Endothelial cell (in vitro differentiated cells): ENCODE data around the gene ITGB2. TPM values are rescaled to one million over a fixed set of nuclear protein-coding genes. Genes with fewer than 3 reads are reported as not detected.

Source experiments
- DNase-seq: peaks from one replicate; pipeline ENCODE4 v3.0.0; 2021; ENCODE audit warnings: low spot score
- H3K27ac Mint-ChIP-seq: one replicate; pipeline ENCODE4 v1.8.0; 2021; ENCODE audit warnings: mixed read lengths, inconsistent platforms; ENCODE audit not compliant: unreplicated experiment
- H3K27me3 Mint-ChIP-seq: one replicate; pipeline ENCODE4 v1.8.0; 2021; ENCODE audit warnings: mild to moderate bottlenecking, moderate library complexity, mixed read lengths, inconsistent platforms; ENCODE audit not compliant: unreplicated experiment
- H3K36me3 Mint-ChIP-seq: one replicate; pipeline ENCODE4 v1.8.0; 2021; ENCODE audit warnings: mild to moderate bottlenecking, low read depth, mixed read lengths, inconsistent platforms; ENCODE audit not compliant: unreplicated experiment
- H3K4me1 Mint-ChIP-seq: one replicate; pipeline ENCODE4 v1.8.0; 2021; ENCODE audit warnings: mild to moderate bottlenecking, mixed read lengths, inconsistent platforms; ENCODE audit not compliant: unreplicated experiment
- H3K4me3 Mint-ChIP-seq: one replicate; pipeline ENCODE4 v1.8.0; 2021; ENCODE audit warnings: mild to moderate bottlenecking, mixed read lengths, inconsistent platforms; ENCODE audit not compliant: unreplicated experiment
- H3K9me3 Mint-ChIP-seq: one replicate; pipeline ENCODE4 v1.8.0; 2021; ENCODE audit warnings: mixed read lengths, inconsistent platforms; ENCODE audit not compliant: unreplicated experiment
- total RNA-seq: library from RNA; stranded (reverse); fragmentation: NEBNext Ultra II Directional; extraction: Animal tissue kit (Norgen Biotek cat#: 25700); gene quantifications from one replicate; pipeline ENCODE4 v1.2.1, GENCODE V29; 2021; ENCODE audit not compliant: unreplicated experiment
- TF ChIP-seq, protein P1 (sequence below): fragments of 200-600 bp; sonication (generic); IDR thresholded peaks from one replicate; pipeline ENCODE4 v1.5.0; 2021; ENCODE audit warnings: antibody characterized with exemption; ENCODE audit not compliant: unreplicated experiment

Gene ITGB2
- total RNA-seq, 1 donor from 2014 or later, result 21.3 TPM

DNA sequence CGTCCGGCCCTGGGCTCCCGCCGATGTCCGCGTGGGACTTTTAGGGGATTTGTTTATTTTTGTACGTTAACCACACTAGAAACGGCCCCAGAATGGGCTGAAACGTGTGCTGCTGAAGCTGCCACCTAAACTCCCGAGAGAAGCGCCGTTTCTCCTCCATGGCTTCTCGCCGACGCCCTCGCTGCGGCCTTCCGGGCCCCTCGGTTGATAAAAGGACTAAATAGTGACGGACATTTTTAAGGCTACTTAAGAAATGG, 46.5 kb downstream of the ITGB2 start:
- no peak overlapping the region for H3K27ac Mint-ChIP-seq

DNA sequence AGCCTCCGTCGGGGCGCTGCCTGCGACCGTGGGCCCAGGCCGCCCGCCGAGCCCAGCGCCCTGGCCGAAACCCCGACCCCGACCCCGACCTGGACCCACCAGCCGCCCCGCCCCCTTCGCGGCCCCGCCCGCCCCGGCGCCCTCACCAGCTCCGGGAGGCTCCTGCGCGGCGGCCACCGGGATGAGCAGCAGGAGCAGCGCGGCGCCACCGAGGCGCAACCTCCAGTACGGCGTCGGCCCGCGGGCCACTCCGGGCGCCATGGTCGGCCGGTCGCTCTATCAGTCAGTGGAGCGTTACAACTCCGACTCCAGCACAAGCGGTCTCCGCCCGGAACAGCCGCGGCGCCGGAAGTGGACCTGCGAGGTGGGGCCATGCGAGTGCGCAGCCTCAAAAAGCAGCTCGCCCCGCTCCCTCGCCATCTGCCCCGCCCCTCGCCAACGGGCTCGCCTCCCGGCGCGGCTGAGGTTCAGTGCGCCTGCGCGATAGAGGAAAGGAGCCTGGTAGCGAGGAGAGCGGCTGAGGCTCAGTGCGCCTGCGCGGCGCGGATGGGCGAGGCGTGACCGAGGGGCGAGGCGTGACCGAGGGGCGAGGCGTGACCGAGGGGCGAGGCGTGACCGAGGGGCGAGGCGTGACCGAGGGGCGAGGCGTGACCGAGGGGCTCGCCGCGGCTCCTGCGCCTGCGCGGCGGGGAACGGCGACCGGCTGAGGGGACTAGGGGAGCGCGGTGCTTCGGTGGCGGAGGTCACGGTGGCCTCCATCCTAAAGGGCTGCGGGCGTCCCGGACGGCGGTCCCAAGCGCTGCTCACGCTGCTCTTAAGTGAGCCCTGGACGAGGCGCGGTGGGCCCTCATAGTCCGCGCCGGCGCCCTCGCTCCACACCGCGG, 47.1 kb downstream of the ITGB2 start, which contains the start of gene PTTG1IP:
TSS of gene PTTG1IP (minus strand) at position 335 of the 884 bp plus-strand sequence. CDS start at position 261, 74 bp downstream.
- Mint-ChIP-seq H3K4me3 (peak within 1 kb of the TSS; percentile 97), H3K36me3 (peaks cover 3% of the 10 kb centered on the region), H3K27ac (peak within 1 kb of the TSS; percentile 77), H3K9me3 (no peaks in the 10 kb centered on the region), H3K27me3 (peaks cover 9% of the 10 kb centered on the region), H3K4me1 (peaks cover 36% of the 10 kb centered on the region)
- peak; percentile 99 for DNase-seq
- TF ChIP-seq, protein P1, sequence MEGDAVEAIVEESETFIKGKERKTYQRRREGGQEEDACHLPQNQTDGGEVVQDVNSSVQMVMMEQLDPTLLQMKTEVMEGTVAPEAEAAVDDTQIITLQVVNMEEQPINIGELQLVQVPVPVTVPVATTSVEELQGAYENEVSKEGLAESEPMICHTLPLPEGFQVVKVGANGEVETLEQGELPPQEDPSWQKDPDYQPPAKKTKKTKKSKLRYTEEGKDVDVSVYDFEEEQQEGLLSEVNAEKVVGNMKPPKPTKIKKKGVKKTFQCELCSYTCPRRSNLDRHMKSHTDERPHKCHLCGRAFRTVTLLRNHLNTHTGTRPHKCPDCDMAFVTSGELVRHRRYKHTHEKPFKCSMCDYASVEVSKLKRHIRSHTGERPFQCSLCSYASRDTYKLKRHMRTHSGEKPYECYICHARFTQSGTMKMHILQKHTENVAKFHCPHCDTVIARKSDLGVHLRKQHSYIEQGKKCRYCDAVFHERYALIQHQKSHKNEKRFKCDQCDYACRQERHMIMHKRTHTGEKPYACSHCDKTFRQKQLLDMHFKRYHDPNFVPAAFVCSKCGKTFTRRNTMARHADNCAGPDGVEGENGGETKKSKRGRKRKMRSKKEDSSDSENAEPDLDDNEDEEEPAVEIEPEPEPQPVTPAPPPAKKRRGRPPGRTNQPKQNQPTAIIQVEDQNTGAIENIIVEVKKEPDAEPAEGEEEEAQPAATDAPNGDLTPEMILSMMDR, result no peak

More for the DNA sequence above, 46.5 kb downstream of the ITGB2 start:
- Mint-ChIP-seq H3K36me3 (peaks cover 3% of the 10 kb centered on the region), H3K4me1 (peaks cover 31% of the 10 kb centered on the region), H3K4me3 (peak overlapping the region; percentile 93), H3K27me3 (peaks cover 9% of the 10 kb centered on the region), H3K9me3 (no peaks in the 10 kb centered on the region)
- DNase-seq, result no peak
- TF ChIP-seq, protein P1, result no peak

DNA sequence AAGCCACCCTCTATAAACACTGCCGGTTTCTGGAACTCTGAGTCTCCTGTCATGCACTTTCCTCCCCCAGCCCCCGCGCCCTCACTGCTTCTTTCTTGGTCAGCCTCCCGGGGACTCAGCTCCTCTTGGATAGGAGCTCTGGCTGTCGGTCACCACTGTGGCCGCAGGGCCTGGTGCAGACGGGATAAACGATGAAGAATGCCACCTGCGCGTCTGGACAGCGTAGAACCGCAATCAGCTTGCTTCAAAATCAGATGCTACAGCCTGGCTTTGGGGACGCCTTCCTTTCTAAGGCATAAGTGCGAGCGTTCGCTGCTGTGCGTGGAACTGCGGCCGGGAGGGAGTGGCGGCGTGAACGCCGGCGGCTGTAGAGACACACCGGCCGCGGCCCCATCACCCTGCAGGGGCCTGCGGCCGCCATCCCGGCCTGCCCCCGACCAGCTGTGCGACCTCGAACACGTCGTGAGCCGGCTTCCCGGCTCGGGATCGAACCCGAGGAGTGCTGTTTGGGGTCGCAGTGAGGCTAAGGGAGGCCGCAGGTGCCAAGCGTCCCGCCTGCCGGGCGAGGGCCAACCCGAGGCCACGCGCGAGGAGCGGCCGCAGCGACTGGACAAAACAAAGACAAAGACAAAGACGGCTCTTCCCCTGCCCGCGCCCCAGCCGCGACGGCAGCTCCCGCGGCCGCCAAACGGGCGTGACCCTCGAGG, 47.9 kb downstream of the ITGB2 start:
- DNase-seq, result peak; percentile 40
- H3K27ac Mint-ChIP-seq, result peak overlapping the region; percentile 77
- peaks cover 42% of the 10 kb centered on the region for H3K4me1 Mint-ChIP-seq
- peaks cover 9% of the 10 kb centered on the region for H3K27me3 Mint-ChIP-seq
- TF ChIP-seq, protein P1, result no peak
- H3K9me3 Mint-ChIP-seq, result no peaks in the 10 kb centered on the region
- peak overlapping the region; percentile 97 for H3K4me3 Mint-ChIP-seq
- peaks cover 3% of the 10 kb centered on the region for H3K36me3 Mint-ChIP-seq

DNA sequence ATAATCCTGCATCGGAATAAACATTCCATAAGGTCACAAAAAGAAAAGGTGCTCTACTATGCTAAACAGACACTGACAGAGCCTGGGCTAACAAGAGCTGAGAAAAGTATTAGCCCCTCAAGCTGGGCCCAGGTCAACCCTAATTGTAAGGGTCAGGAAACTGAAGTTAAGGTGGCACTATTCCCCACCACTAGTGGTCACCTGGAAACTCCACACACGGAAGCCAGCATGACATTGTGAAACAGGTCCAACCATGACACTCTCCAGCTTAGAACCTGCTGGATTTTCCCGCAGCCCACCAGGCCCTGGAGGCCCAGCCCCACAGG, 48.4 kb downstream of the ITGB2 start:
- H3K4me1 Mint-ChIP-seq, result peaks cover 48% of the 10 kb centered on the region
- H3K4me3 Mint-ChIP-seq, result peak overlapping the region; percentile 97
- H3K9me3 Mint-ChIP-seq, result no peaks in the 10 kb centered on the region
- H3K27ac Mint-ChIP-seq, result peak overlapping the region; percentile 77
- peaks cover 11% of the 10 kb centered on the region for H3K27me3 Mint-ChIP-seq
- TF ChIP-seq, protein P1, result no peak
- no peak for DNase-seq
- peaks cover 3% of the 10 kb centered on the region for H3K36me3 Mint-ChIP-seq
